ENCODE results near the gene PHKB.
"Not testable (repeated sequence)": the region's sequence is repeated elsewhere in the genome, so short reads cannot be mapped to it uniquely, and the experiment has no call there.

PHKB gene

GRCh38 chr16:47470211-47470610 lies 9.1 kb downstream of the PHKB start:
- no peak for DNase-seq

- DNase-seq: no peak
These were observed 9.7 kb downstream of the PHKB start for GRCh38 chr16:47470810-47471209.

GRCh38 chr16:47473004-47473403 lies 11.9 kb downstream of the PHKB start:
- not testable (repeated sequence) for DNase-seq

GRCh38 chr16:47473792-47474191 lies 12.7 kb downstream of the PHKB start:
- no peak for DNase-seq

GRCh38 chr16:47475786-47476185 lies 14.7 kb downstream of the PHKB start:
- DNase-seq: no peak

- no peak for DNase-seq
These were observed 15.7 kb downstream of the PHKB start for GRCh38 chr16:47476654-47477345.

- no peak for DNase-seq
These were observed 16.5 kb downstream of the PHKB start for GRCh38 chr16:47477679-47478078.

GRCh38 chr16:47480410-47480809 lies 19.3 kb downstream of the PHKB start:
- DNase-seq: no peak

- no peak for DNase-seq
These were observed 20.7 kb downstream of the PHKB start for GRCh38 chr16:47481698-47482374.

- no peak for DNase-seq
These were observed 22.5 kb downstream of the PHKB start for GRCh38 chr16:47483616-47484015.

- DNase-seq: no peak
These were observed 25.7 kb downstream of the PHKB start for GRCh38 chr16:47486856-47487255.

GRCh38 chr16:47488051-47488450 lies 26.9 kb downstream of the PHKB start:
- no peak for DNase-seq

- DNase-seq: no peak
These were observed 29.3 kb downstream of the PHKB start for GRCh38 chr16:47490471-47490870.

GRCh38 chr16:47492036-47492427 lies 30.9 kb downstream of the PHKB start:
- DNase-seq: no peak

- no peak for DNase-seq
These were observed 31.6 kb downstream of the PHKB start for GRCh38 chr16:47492428-47493377.

- DNase-seq: no peak
These were observed 32.5 kb downstream of the PHKB start for GRCh38 chr16:47493381-47494337.

GRCh38 chr16:47499080-47499699 lies 38.1 kb downstream of the PHKB start:
- no peak for DNase-seq

- DNase-seq: no peak
These were observed 38.7 kb downstream of the PHKB start for GRCh38 chr16:47499700-47500264.

- DNase-seq: no peak
These were observed 42.8 kb downstream of the PHKB start for GRCh38 chr16:47503936-47504335.

- no peak for DNase-seq
These were observed 43.5 kb downstream of the PHKB start for GRCh38 chr16:47504599-47504998.

- DNase-seq: no peak
These were observed 45.7 kb downstream of the PHKB start for GRCh38 chr16:47506800-47507199.

GRCh38 chr16:47507701-47508100 lies 46.6 kb downstream of the PHKB start:
- DNase-seq: no peak
